GM21526 (cell line): ENCODE data around the gene ADAM15.

ENCODE experiments used
- ATAC-seq: cut with Tn5 transposase; IDR thresholded peaks from one replicate; pipeline ENCODE4 v1.9.1; 2021; ENCODE audit warnings: moderate library complexity; ENCODE audit not compliant: unreplicated experiment, low FRiP score

ADAM15 gene

GRCh38 chr1:155070158-155070621, 19.1 kb downstream of the ADAM15 start:
- ATAC-seq: no peak

- no peak for ATAC-seq
These were observed 19.8 kb downstream of the ADAM15 start for GRCh38 chr1:155070721-155071569.

- no peak for ATAC-seq
These were observed 20.6 kb downstream of the ADAM15 start for GRCh38 chr1:155071701-155072100.

GRCh38 chr1:155072531-155073289, 21.6 kb downstream of the ADAM15 start:
- ATAC-seq: no peak

- no peak for ATAC-seq
These were observed 22.5 kb downstream of the ADAM15 start for GRCh38 chr1:155073377-155074242.

GRCh38 chr1:155075535-155075934, 24.4 kb downstream of the ADAM15 start:
- no peak for ATAC-seq

GRCh38 chr1:155076371-155076770, 25.3 kb downstream of the ADAM15 start:
- ATAC-seq: no peak

GRCh38 chr1:155077346-155077745, 26.2 kb downstream of the ADAM15 start:
- no peak for ATAC-seq

- ATAC-seq: no peak
These were observed 26.8 kb downstream of the ADAM15 start for GRCh38 chr1:155077758-155078445.

GRCh38 chr1:155078469-155079209, 27.5 kb downstream of the ADAM15 start, which contains the start of gene EFNA3:
Gene EFNA3, plus strand, starts transcription at chr1:155078837. Its CDS starts 105 bp downstream, at chr1:155078942.
- ATAC-seq: no peak

GRCh38 chr1:155079210-155079486, 28.0 kb downstream of the ADAM15 start:
- ATAC-seq: no peak

GRCh38 chr1:155079487-155080311, 28.6 kb downstream of the ADAM15 start:
- ATAC-seq: no peak

- ATAC-seq: no peak
These were observed 29.5 kb downstream of the ADAM15 start for GRCh38 chr1:155080312-155081228.

GRCh38 chr1:155081472-155082300, 30.6 kb downstream of the ADAM15 start:
- ATAC-seq: no peak

- ATAC-seq: no peak
These were observed 31.4 kb downstream of the ADAM15 start for GRCh38 chr1:155082301-155083051.

GRCh38 chr1:155083052-155083541, 32.0 kb downstream of the ADAM15 start:
- ATAC-seq: no peak
